ENCODE results near the gene DGCR2.

The DGCR2 gene

DNA sequence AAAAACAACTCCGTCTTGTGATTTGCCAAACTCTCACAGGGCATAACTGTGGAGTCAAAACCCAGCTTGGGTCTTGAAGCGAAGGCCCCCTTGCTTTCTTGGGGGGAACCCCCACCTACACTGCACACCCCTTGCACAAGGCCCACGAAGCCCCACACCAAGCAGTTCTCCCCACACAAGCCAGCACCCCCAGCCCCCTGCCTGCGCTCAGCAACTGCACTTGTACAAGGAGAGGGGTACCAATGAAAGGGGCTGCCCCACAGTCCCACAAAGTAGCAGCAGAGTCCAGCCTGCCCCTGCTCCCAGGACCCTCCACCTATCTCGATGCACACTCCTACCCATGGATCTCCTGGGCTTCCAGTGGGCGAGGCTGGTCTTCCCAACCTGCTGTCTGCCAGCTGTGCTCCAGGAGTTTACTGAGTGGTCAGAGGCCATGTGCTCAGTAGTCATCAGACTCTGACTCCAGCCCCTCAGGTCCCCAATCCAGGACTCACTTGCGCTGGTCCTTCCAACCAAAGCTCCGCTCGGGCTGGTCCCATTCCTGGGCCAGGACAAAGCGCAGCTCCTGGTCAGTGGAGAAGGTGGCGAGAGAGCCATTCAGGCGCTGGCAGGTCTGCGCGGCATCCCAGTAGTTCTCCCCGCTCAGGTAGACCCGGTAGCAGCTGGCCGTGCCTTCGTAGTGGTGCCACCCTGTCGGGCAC, 57.7 kb downstream of the DGCR2 start:
- Histone ChIP-seq H3K9me3 (no peaks in the 10 kb centered on the region), H3K4me1 (no peaks in the 10 kb centered on the region), H3K27me3 (no peaks in the 10 kb centered on the region), H3K4me3 (ENCODE audit: low read depth, low read length) (no peak overlapping the region), H3K36me3 (peaks cover 33% of the 10 kb centered on the region)
- no peak for DNase-seq
- TF ChIP-seq, protein P1, sequence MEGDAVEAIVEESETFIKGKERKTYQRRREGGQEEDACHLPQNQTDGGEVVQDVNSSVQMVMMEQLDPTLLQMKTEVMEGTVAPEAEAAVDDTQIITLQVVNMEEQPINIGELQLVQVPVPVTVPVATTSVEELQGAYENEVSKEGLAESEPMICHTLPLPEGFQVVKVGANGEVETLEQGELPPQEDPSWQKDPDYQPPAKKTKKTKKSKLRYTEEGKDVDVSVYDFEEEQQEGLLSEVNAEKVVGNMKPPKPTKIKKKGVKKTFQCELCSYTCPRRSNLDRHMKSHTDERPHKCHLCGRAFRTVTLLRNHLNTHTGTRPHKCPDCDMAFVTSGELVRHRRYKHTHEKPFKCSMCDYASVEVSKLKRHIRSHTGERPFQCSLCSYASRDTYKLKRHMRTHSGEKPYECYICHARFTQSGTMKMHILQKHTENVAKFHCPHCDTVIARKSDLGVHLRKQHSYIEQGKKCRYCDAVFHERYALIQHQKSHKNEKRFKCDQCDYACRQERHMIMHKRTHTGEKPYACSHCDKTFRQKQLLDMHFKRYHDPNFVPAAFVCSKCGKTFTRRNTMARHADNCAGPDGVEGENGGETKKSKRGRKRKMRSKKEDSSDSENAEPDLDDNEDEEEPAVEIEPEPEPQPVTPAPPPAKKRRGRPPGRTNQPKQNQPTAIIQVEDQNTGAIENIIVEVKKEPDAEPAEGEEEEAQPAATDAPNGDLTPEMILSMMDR (IDR thresholded peaks at IDR 0.05; ENCODE audit: low read depth, low read length): no peak

DNA sequence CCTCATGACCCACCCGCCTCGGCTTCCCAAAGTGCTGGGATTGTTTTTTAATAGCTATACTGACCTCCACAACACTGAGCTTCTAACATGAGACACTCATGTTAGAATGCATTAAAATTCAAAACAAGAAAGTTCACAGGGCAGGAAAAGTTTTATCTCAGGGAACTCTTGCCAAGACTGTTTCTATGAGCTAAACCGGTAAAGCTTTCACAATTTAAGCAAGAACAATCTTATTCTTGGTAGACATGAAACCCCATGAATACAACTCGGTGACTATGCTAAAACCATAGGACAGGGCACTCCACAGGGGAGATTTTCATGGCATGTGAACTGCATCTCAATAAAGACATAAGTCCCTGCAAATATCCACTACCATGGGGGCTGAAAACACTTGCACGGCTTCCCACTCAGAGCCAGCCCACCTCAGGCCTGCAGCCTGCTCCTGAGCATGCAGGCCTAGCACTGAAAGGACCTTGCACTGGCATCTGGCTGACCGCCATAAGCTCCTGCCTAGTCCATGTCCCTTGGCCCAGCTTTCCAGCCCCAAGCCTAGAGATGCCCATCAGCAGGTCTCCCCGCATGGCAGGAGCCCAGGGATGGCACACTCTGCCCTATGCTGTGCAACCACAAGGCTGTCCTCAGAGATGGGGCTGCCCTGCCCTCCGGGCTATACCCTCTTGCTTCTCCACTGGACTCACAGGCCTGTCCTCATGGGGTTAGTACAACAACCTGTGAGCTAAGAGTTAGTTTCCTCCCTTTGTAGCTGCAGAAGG, 58.4 kb downstream of the DGCR2 start:
- no peak for DNase-seq
- H3K27me3 ChIP-seq: no peaks in the 10 kb centered on the region
- no peaks in the 10 kb centered on the region for H3K9me3 ChIP-seq
- H3K4me1 ChIP-seq: no peaks in the 10 kb centered on the region
- no peak overlapping the region for H3K4me3 ChIP-seq (ENCODE audit: low read depth, low read length)
- H3K36me3 ChIP-seq: peaks cover 37% of the 10 kb centered on the region
- TF ChIP-seq, protein P1 (IDR thresholded peaks at IDR 0.05; ENCODE audit: low read depth, low read length): no peak

DNA sequence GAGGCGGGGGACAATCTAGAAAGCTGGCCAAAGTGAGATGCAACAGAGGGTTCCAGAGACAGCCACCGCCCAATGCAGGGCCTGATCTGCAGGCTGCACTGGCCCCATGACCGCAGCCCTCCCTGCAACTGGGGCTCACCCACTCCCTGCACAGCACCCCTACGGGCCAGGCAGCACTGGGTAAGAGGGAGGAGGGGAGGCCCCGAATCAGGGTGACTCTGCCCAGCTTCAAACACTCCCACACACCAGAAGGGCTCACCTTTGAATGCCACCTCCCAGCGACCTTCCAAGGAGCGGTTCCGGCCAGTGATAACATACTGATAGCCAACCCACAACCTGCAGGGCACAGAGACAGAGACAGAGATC, 59.3 kb downstream of the DGCR2 start:
- DNase-seq: no peak
- Histone ChIP-seq H3K9me3 (no peaks in the 10 kb centered on the region), H3K4me1 (no peaks in the 10 kb centered on the region), H3K36me3 (peaks cover 35% of the 10 kb centered on the region), H3K4me3 (ENCODE audit: low read depth, low read length) (no peak overlapping the region), H3K27me3 (no peaks in the 10 kb centered on the region)
- TF ChIP-seq, protein P1 (IDR thresholded peaks at IDR 0.05; ENCODE audit: low read depth, low read length): no peak

DNA sequence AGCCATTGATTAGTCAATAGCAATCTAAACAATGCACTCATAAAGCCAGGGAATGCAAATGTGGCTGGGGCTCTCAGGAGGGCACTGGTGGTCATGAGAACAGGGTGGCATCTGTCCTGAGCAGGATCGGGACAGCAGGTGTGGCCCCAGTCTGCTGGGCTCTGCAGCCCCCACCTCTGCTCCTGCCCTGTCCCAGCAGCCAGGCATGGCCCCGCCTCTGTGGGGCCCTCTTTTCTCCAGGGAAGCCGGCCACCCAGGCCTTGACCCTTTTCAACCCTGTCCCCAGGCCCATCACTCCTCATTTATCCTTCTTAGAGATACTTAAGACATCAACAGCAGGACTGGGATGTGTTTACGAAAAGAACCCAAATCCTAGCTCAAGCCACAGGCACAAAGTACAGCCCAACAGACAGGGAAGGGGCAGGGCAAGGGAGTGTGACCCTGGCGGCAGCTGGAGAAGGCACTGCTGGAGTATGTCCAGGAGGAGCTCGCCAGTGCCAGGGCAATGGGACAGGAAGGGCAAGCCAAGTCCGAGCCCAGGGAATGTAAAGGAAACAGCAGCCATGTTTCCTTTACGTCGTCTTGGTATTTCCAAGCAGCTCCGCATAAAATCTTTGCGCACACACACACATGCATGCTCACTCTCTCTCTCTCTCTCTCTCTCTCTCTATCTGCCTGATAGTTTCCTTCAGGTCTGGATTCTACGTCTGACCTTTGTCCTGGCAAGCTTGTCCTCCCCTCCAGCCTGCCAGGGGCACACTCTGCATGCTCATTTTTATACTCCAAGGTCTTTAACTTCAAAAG, 59.9 kb downstream of the DGCR2 start:
- Histone ChIP-seq H3K4me1 (no peaks in the 10 kb centered on the region), H3K36me3 (peaks cover 32% of the 10 kb centered on the region), H3K4me3 (ENCODE audit: low read depth, low read length) (no peak overlapping the region), H3K27me3 (no peaks in the 10 kb centered on the region), H3K9me3 (no peaks in the 10 kb centered on the region)
- no peak for DNase-seq
- TF ChIP-seq, protein P1 (IDR thresholded peaks at IDR 0.05; ENCODE audit: low read depth, low read length): no peak

DNA sequence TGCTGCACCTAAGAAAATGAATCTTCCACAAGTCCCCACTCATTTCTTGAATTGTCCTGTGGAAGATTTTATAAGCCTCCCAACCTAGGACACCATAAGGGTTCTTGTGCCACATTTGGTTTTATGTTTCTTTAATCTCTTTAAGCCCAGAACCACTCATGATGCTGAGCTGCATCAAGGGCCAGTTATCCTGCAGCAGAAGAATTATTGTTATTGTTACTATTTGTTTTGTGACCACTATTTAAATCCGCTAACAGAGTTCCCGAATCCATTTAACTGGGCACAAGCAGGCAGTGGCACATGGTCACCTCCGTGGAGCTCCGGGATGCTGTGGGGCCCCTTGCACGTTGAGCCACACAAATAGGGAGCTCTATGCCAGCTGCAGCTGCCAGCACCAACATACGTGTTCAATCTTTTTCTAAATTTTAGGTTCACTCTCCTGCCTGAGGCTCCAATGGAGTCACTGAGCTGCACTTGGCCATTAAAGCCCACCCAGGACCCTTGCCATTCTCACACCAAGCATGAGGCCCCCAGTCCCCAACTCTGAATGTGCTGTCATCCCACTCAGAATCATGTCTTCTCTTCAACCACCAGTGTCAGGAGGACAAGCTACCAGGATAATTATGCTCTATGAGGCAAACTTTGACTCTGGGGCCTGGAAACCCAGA, 60.6 kb downstream of the DGCR2 start:
- H3K27me3 ChIP-seq: no peaks in the 10 kb centered on the region
- no peaks in the 10 kb centered on the region for H3K9me3 ChIP-seq
- TF ChIP-seq, protein P1 (IDR thresholded peaks at IDR 0.05; ENCODE audit: low read depth, low read length): no peak
- H3K4me3 ChIP-seq (ENCODE audit: low read depth, low read length): no peak overlapping the region
- H3K4me1 ChIP-seq: no peaks in the 10 kb centered on the region
- DNase-seq: no peak
- H3K36me3 ChIP-seq: peaks cover 26% of the 10 kb centered on the region
